NCI-H146 treated with DMSO at 0.1 percent for 48 hours (cell line): ENCODE results near the gene DIP2C.
"Not testable (repeated sequence)": the region's sequence is repeated elsewhere in the genome, so short reads cannot be mapped to it uniquely, and the experiment has no call there.

ENCODE experiments used
- DNase-seq: peaks from one replicate; lab custom pipeline; 2025; ENCODE audit not compliant: unreplicated experiment; lab: John Stamatoyannopoulos, UW

Gene DIP2C

GRCh38 chr10:317271-317769 is 372.1 kb downstream of the DIP2C start:
- no peak for DNase-seq

GRCh38 chr10:316390-316789 is 373.1 kb downstream of the DIP2C start:
- no peak for DNase-seq

- no peak for DNase-seq
These were observed 374.6 kb downstream of the DIP2C start for GRCh38 chr10:314871-315270.

GRCh38 chr10:314381-314780 is 375.1 kb downstream of the DIP2C start:
- DNase-seq, result no peak

GRCh38 chr10:311901-312665 is 377.4 kb downstream of the DIP2C start:
- no peak for DNase-seq

- DNase-seq, result no peak
These were observed 378.4 kb downstream of the DIP2C start for GRCh38 chr10:310976-311639.

GRCh38 chr10:310371-310770 is 379.1 kb downstream of the DIP2C start:
- no peak for DNase-seq

GRCh38 chr10:308572-309085 is 380.8 kb downstream of the DIP2C start:
- DNase-seq, result no peak

- no peak for DNase-seq
These were observed 381.4 kb downstream of the DIP2C start for GRCh38 chr10:308101-308500.

- no peak for DNase-seq
These were observed 381.8 kb downstream of the DIP2C start for GRCh38 chr10:307659-308058.

GRCh38 chr10:306675-307185 is 382.7 kb downstream of the DIP2C start:
- DNase-seq, result peak; percentile 71

- peak; percentile 41 for DNase-seq
These were observed 383.3 kb downstream of the DIP2C start for GRCh38 chr10:306007-306674.

GRCh38 chr10:305034-305433 is 384.4 kb downstream of the DIP2C start:
- DNase-seq, result no peak

- DNase-seq, result no peak
These were observed 387.9 kb downstream of the DIP2C start for GRCh38 chr10:301536-301935.

GRCh38 chr10:300580-300979 is 388.9 kb downstream of the DIP2C start:
- DNase-seq, result not testable (repeated sequence)

- DNase-seq, result no peak
These were observed 389.5 kb downstream of the DIP2C start for GRCh38 chr10:299969-300368.

- no peak for DNase-seq
These were observed 390.0 kb downstream of the DIP2C start for GRCh38 chr10:299512-299911.

- DNase-seq, result no peak
These were observed 391.4 kb downstream of the DIP2C start for GRCh38 chr10:298033-298432.

GRCh38 chr10:297567-297966 is 391.9 kb downstream of the DIP2C start:
- no peak for DNase-seq

- DNase-seq, result no peak
These were observed 395.8 kb downstream of the DIP2C start for GRCh38 chr10:293636-294035.

- DNase-seq, result no peak
These were observed 399.3 kb downstream of the DIP2C start for GRCh38 chr10:290026-290725.
